ENCODE measurements around the gene AKAP13.
A peak's percentile ranks its signal among the peaks of the same experiment; 100 is the strongest.

Gene AKAP13

DNA sequence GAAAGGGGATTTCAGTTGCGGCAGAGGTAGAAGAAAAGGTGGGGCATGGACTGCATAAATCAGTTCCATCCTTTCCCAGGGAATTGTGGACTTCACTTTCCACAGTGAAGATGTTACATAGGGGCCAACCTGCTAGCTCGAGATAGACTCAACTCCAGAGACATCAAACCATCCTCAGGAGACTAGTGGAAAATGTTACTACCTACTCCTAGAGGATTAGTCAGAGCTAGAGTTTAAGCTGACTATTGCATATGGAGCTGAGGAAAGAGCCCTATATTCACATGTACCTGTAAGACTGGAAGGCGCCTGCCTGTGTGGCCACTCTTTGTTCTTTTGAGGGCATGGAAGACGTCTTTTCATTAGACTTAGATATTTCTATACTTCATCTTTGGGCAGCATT, 345.2 kb downstream of the AKAP13 start:
- no peak for TF ChIP-seq CTCF (IDR thresholded peaks at IDR 0.05)

GRCh38 chr15:85726454-85726853, 346.1 kb downstream of the AKAP13 start:
- no peak for TF ChIP-seq CTCF (IDR thresholded peaks at IDR 0.05)

DNA sequence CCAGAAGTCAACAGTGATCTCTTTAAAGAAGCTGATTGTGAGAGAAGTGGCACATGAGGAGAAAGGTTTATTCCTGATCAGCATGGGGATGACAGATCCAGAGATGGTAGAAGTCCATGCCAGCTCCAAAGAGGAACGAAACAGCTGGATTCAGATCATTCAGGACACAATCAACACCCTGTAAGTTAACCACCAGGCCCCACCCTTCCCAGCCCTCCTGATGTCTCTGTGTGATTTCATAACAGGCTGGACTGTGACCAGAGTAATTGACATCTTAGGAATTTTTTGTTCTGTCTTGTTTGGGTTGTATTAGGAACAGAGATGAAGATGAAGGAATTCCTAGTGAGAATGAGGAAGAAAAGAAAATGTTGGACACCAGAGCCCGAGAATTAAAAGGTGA, 346.7 kb downstream of the AKAP13 start:
- TF ChIP-seq CTCF (IDR thresholded peaks at IDR 0.05), result no peak

DNA sequence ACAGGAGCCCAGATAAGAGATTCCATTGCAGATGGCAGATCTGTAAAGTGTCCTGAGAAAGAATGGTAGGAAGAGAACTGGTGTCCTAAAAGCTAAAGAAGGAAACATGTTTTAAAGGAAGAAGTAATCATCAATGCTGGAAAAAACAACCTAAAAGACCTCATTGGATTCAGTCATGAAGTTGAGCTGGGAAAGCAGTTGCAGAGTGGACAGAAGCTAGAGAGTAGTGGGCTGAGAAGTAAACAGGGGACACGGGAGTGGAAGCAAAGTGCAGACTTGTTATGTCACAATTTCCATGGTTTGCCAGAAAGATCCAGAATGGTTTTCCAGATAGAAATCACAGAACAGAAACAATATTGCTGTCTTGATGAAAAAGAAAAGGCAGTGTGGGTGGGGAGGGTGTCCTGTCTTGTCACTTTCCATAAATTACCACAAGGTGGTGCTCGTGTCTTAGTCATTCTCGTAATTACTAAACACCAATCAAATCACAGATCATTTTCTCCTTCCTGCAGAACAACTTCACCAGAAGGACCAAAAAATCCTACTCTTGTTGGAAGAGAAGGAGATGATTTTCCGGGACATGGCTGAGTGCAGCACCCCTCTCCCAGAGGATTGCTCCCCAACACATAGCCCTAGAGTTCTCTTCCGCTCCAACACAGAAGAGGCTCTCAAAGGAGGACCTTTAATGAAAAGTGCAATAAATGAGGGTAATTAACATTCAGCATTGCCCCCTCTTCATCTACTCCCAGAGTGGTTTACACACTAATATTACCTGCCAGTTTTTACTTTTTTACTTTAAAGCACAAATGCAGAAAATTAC, 349.8 kb downstream of the AKAP13 start:
- TF ChIP-seq CTCF (IDR thresholded peaks at IDR 0.05), result peak; percentile 79

- no peak for TF ChIP-seq CTCF (IDR thresholded peaks at IDR 0.05)
Measured at GRCh38 chr15:85733416-85733815, 353.0 kb downstream of the AKAP13 start.

GRCh38 chr15:85737061-85737460, 356.7 kb downstream of the AKAP13 start:
- no peak for TF ChIP-seq CTCF (IDR thresholded peaks at IDR 0.05)

DNA sequence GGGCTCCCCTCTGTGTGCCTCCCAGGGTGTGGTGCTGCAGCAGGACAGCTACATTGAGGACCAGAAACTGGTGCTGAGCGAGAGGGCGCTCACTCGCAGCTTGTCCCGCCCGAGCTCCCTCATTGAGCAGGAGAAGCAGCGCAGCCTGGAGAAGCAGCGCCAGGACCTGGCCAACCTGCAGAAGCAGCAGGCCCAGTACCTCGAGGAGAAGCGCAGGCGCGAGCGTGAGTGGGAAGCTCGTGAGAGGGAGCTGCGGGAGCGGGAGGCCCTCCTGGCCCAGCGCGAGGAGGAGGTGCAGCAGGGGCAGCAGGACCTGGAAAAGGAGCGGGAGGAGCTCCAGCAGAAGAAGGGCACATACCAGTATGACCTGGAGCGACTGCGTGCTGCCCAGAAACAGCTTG, 360.6 kb downstream of the AKAP13 start:
- TF ChIP-seq CTCF (IDR thresholded peaks at IDR 0.05), result no peak

DNA sequence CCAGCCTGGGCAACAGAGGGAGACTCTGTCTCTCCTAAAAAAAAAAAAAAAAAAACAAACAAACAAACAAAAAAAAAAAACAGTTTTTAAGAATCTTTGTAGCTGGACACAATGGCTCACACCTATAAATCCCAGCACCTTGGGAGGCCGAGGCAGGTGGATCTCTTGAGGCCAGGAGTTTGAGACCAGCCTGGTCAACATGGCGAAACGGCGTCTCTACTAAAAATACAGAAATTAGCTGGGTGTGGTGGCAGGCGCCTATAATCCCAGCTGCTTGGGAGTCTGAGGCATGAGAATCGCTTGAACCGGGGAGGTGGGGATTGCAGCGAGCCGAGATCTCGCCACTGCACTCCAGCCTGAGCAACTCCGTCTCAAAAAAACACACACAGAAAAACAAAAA, 361.3 kb downstream of the AKAP13 start:
- TF ChIP-seq CTCF (IDR thresholded peaks at IDR 0.05), result no peak
